HL-60 (cell line): ENCODE data around the gene POR.
"Not testable (repeated sequence)": the region's sequence is repeated elsewhere in the genome, so short reads cannot be mapped to it uniquely, and the experiment has no call there.

Source experiments
- DNase-seq, 2 experiments: peaks; one replicate each; pipeline ENCODE4 v3.0.0-alpha.2; 2010 to 2020; ENCODE audit warnings: low read depth in 1 of 2, low spot score in 1 of 2
- H3K27ac ChIP-seq: fragments of 250-450 bp; sonication (Bioruptor Pico); replicated peaks from 2 replicates; pipeline ENCODE4 v1.5.1; 2020; ENCODE audit warnings: mild to moderate bottlenecking, moderate library complexity
- H3K27me3 ChIP-seq: fragments of 250-450 bp; sonication (Bioruptor Pico); 2 replicates; pipeline ENCODE4 v1.5.1; 2021; ENCODE audit warnings: mild to moderate bottlenecking, moderate library complexity; ENCODE audit not compliant: insufficient read depth, poor library complexity, severe bottlenecking
- H3K4me3 ChIP-seq: replicated peaks from 2 replicates; pipeline ENCODE4 v1.5.1; 2011; ENCODE audit warnings: mild to moderate bottlenecking, control low read depth, low read length; ENCODE audit not compliant: insufficient read depth
- GABPA ChIP-seq: IDR thresholded peaks from 2 replicates; pipeline ENCODE4 v1.6.1; 2012; ENCODE audit warnings: low read depth
- POLR2AphosphoS5 ChIP-seq: IDR thresholded peaks from 2 replicates; pipeline ENCODE4 v1.6.1; 2012; ENCODE audit warnings: low read depth
- SPI1 ChIP-seq: IDR thresholded peaks from 2 replicates; pipeline ENCODE4 v1.6.1; 2012; ENCODE audit warnings: low read depth, mild to moderate bottlenecking, borderline replicate concordance
- TF ChIP-seq, protein P1 (sequence below): IDR thresholded peaks from one replicate; pipeline ENCODE4 v1.5.1; 2011; ENCODE audit warnings: low read length, control low read depth, inconsistent platforms; ENCODE audit not compliant: insufficient read depth
- TF ChIP-seq, protein P2 (sequence below): IDR thresholded peaks from 2 replicates; pipeline ENCODE4 v1.6.1; 2012; ENCODE audit warnings: low read depth; ENCODE audit not compliant: insufficient replicate concordance

Gene POR

DNA sequence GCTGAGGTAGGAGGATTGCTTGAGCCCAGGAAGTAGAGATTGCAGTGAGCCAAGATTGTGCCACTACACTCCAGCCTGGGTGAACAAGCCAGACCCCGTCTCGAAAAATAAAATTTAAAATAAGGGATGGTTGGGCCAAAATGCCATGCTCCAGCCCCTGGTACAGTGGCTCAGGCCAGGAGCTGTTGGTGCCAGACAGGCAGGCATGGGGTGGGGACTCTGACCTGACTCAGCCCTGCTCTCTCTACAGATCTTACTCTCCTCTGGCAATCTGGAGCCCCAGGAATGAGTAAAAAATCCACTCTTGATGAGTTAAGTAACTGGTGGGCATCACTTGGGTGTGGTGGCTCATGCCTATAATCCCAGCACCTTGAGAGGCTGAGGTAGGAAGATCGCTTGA is 87.9 kb downstream of the POR start:
- Histone ChIP-seq H3K27me3 (no peaks in the 10 kb centered on the region), H3K4me3 (no peak overlapping the region), H3K27ac (no peak overlapping the region)
- TF ChIP-seq, protein P1, sequence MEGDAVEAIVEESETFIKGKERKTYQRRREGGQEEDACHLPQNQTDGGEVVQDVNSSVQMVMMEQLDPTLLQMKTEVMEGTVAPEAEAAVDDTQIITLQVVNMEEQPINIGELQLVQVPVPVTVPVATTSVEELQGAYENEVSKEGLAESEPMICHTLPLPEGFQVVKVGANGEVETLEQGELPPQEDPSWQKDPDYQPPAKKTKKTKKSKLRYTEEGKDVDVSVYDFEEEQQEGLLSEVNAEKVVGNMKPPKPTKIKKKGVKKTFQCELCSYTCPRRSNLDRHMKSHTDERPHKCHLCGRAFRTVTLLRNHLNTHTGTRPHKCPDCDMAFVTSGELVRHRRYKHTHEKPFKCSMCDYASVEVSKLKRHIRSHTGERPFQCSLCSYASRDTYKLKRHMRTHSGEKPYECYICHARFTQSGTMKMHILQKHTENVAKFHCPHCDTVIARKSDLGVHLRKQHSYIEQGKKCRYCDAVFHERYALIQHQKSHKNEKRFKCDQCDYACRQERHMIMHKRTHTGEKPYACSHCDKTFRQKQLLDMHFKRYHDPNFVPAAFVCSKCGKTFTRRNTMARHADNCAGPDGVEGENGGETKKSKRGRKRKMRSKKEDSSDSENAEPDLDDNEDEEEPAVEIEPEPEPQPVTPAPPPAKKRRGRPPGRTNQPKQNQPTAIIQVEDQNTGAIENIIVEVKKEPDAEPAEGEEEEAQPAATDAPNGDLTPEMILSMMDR: no peak
- TF ChIP-seq GABPA (no peak), SPI1 (no peak), POLR2AphosphoS5 (no peak)
- TF ChIP-seq, protein P2, sequence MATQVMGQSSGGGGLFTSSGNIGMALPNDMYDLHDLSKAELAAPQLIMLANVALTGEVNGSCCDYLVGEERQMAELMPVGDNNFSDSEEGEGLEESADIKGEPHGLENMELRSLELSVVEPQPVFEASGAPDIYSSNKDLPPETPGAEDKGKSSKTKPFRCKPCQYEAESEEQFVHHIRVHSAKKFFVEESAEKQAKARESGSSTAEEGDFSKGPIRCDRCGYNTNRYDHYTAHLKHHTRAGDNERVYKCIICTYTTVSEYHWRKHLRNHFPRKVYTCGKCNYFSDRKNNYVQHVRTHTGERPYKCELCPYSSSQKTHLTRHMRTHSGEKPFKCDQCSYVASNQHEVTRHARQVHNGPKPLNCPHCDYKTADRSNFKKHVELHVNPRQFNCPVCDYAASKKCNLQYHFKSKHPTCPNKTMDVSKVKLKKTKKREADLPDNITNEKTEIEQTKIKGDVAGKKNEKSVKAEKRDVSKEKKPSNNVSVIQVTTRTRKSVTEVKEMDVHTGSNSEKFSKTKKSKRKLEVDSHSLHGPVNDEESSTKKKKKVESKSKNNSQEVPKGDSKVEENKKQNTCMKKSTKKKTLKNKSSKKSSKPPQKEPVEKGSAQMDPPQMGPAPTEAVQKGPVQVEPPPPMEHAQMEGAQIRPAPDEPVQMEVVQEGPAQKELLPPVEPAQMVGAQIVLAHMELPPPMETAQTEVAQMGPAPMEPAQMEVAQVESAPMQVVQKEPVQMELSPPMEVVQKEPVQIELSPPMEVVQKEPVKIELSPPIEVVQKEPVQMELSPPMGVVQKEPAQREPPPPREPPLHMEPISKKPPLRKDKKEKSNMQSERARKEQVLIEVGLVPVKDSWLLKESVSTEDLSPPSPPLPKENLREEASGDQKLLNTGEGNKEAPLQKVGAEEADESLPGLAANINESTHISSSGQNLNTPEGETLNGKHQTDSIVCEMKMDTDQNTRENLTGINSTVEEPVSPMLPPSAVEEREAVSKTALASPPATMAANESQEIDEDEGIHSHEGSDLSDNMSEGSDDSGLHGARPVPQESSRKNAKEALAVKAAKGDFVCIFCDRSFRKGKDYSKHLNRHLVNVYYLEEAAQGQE: no peak
- no peak for DNase-seq

DNA sequence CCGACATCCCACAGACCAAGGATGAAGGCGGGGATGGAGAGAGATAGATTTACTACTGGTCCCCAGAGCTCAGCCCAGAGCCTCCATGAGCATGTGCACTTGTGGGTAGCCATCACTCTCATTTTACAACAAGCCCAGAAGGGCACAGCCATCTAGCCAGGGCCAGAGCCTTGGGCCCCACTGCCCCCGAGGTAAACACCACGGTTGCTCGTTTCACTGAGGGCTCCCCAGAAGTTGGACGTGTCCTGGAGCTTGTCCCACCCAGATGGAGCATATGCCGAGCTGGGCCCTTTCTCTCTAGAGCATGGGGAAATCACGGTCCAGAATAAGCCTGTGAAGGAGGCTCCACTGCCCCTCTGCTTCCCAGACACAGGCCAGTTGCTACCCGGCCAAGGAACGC is 88.4 kb downstream of the POR start:
- no peak overlapping the region for H3K4me3 ChIP-seq
- no peak for DNase-seq
- no peak overlapping the region for H3K27ac ChIP-seq
- TF ChIP-seq, protein P2: no peak
- TF ChIP-seq GABPA: no peak
- no peak for TF ChIP-seq SPI1
- TF ChIP-seq POLR2AphosphoS5: no peak
- TF ChIP-seq, protein P1: no peak
- no peaks in the 10 kb centered on the region for H3K27me3 ChIP-seq

DNA sequence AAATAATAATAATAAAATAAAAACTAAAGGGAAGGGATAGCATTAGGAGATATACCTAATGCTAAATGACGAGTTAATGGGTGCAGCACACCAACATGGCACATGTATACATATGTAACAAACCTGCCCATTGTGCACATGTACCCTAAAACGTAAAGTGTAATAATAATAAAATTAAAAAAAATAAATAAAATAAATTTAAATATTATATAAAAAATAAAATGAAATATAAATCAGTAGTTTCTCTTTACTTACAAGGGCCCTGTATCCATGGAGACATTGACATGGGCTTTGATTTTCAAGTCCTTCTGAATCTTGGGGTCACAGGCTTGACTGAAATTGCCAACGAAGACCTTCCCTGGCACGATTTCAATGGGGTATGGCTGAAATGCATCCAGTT is 90.0 kb downstream of the POR start:
- H3K27ac ChIP-seq, DNase-seq, H3K27me3 ChIP-seq, H3K4me3 ChIP-seq: not testable (repeated sequence)

DNA sequence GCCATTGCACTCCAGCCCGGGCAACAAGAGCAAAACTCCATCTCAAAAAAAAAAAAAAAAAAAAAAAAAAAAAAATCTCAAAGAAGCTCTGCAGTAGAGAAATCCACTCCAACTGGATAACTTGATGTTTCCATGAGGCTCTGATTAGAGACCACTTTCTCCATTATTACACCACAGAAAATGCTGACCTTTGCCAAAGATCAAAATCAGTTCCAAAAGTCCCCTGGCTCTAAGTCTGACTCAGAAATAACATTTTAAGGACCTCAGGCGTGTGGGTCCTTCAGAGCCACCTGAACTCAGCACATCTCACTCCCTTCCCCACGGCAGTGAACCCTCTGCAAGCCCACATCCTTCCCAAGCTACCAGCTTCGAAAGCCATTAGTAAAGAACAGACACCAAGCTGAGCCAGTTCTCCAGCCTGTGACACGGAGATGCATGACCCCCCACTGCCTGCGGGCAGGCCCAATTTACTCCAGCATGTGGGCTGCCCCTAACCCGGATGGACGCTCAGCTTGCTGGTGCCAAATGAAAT is 93.3 kb downstream of the POR start:
- TF ChIP-seq, protein P2: no peak
- no peak for TF ChIP-seq POLR2AphosphoS5
- no peak for TF ChIP-seq SPI1
- no peak for TF ChIP-seq GABPA
- TF ChIP-seq, protein P1: no peak
- Histone ChIP-seq H3K4me3 (no peak overlapping the region), H3K27ac (no peak overlapping the region), H3K27me3 (no peaks in the 10 kb centered on the region)
- no peak for DNase-seq
